ENCODE measurements around the gene ARHGEF28.

DNA sequence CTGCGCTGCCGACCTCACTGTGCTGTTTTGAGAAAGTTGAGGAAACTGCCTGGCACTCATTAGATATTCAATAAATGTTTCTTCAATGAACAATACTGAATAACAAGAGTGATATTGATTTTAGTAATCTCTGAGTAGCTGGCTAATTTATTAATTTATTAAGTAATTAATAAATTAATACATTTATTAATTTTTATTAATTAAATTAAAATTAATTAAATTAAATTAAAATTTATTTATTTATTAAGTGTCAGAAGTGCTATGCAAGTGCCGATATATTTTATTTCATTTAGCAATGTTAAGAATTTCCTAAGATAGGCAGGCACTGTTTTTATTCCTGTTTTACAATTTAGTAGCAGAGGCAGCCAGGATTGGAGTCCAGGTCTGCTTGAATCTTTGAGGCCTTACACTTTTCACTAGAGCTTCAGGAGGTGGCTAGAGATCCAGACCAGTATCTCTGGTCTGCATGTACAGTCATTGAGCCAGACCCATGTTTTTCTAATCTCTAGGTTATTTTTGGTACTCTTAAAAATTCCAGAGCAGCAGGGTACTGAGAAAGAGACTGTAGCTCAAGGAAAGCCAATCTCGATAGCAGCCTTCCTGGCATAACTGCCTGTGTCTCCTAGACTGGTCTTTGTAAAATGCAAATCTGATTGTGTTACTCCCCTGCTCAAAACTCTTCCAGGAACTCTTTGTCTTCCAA is 109.2 kb downstream of the ARHGEF28 start:
- TF ChIP-seq ZNF274 (IDR thresholded peaks at IDR 0.05; ENCODE audit: low read depth, low read length) = no peak
- no peak for TF ChIP-seq YY1 (IDR thresholded peaks at IDR 0.05; ENCODE audit: insufficient read depth, insufficient read length)
